PFSK-1 (cell line): ENCODE data around the gene FMO4.

ENCODE experiments used
- FOXP2 ChIP-seq: optimal IDR thresholded peaks from 2 replicates; pipeline ENCODE3; 2011; ENCODE audit warnings: borderline replicate concordance, control low read depth, inconsistent platforms; ENCODE audit not compliant: insufficient read depth; ENCODE audit errors: extremely low read length, extremely low read depth
- POLR2AphosphoS5 ChIP-seq: IDR thresholded peaks from 2 replicates; pipeline ENCODE4 v1.6.1; 2012; ENCODE audit warnings: low read depth, mild to moderate bottlenecking, control low read depth, low read length, moderate library complexity
- REST ChIP-seq, 2 experiments: IDR thresholded peaks; 2 replicates each; pipeline versions ENCODE4 v1.6.1 to v1.8.0; 2011 to 2012; ENCODE audit warnings: low read depth in 2 of 2, low read length in 2 of 2, control low read depth in 1 of 2, inconsistent platforms in 1 of 2, mild to moderate bottlenecking in 1 of 2, moderate library complexity in 1 of 2; ENCODE audit not compliant: insufficient read depth in 1 of 2
- SIN3A ChIP-seq: IDR thresholded peaks from 2 replicates; pipeline ENCODE4 v1.6.1; 2012; ENCODE audit warnings: mild to moderate bottlenecking, low read length, moderate library complexity, borderline replicate concordance; ENCODE audit not compliant: insufficient read depth
- TAF1 ChIP-seq: IDR thresholded peaks from 2 replicates; pipeline ENCODE4 v1.6.1; 2012; ENCODE audit warnings: low read length, control low read depth, borderline replicate concordance; ENCODE audit not compliant: insufficient read depth

The FMO4 gene

GRCh38 chr1:171366816-171367215 lies 52.8 kb downstream of the FMO4 start:
- TF ChIP-seq TAF1 (no peak), SIN3A (no peak), REST (IDR thresholded peaks at IDR 0.05; ENCODE audit: insufficient read depth in 1 of 2, low read depth in 2 of 2, low read length in 2 of 2) (no peak), FOXP2 (no peak), POLR2AphosphoS5 (no peak)

GRCh38 chr1:171367436-171367835 lies 53.5 kb downstream of the FMO4 start:
- TF ChIP-seq POLR2AphosphoS5 (no peak), REST (IDR thresholded peaks at IDR 0.05; ENCODE audit: insufficient read depth in 1 of 2, low read depth in 2 of 2, low read length in 2 of 2) (no peak), SIN3A (no peak), TAF1 (no peak), FOXP2 (no peak)

GRCh38 chr1:171372418-171373084 lies 58.6 kb downstream of the FMO4 start:
- TF ChIP-seq POLR2AphosphoS5: no peak
- TF ChIP-seq FOXP2: no peak
- no peak for TF ChIP-seq TAF1
- TF ChIP-seq REST (IDR thresholded peaks at IDR 0.05; ENCODE audit: insufficient read depth in 1 of 2, low read depth in 2 of 2, low read length in 2 of 2): no peak

- no peak for TF ChIP-seq POLR2AphosphoS5
- TF ChIP-seq REST (IDR thresholded peaks at IDR 0.05; ENCODE audit: insufficient read depth in 1 of 2, low read depth in 2 of 2, low read length in 2 of 2): no peak
- no peak for TF ChIP-seq FOXP2
- TF ChIP-seq TAF1: no peak
- no peak for TF ChIP-seq SIN3A
Observed at GRCh38 chr1:171379846-171380245, 65.9 kb downstream of the FMO4 start.

GRCh38 chr1:171381866-171382210 lies 67.9 kb downstream of the FMO4 start:
- no peak for TF ChIP-seq REST (IDR thresholded peaks at IDR 0.05; ENCODE audit: insufficient read depth in 1 of 2, low read depth in 2 of 2, low read length in 2 of 2)
- TF ChIP-seq POLR2AphosphoS5: no peak
- no peak for TF ChIP-seq TAF1
- TF ChIP-seq SIN3A: no peak
- TF ChIP-seq FOXP2: no peak
